GM18870 (cell line): Measurements from ENCODE around the gene MRPS34.

Experiments used
- ATAC-seq: cut with Tn5 transposase; IDR thresholded peaks from one replicate; pipeline ENCODE4 v1.9.1; 2021; ENCODE audit warnings: moderate library complexity; ENCODE audit not compliant: unreplicated experiment

Gene MRPS34

GRCh38 chr16:1731603-1732002 lies 41.3 kb downstream of the MRPS34 start:
- no peak for ATAC-seq

GRCh38 chr16:1731073-1731472 lies 41.9 kb downstream of the MRPS34 start:
- ATAC-seq = no peak

- no peak for ATAC-seq
Observed at GRCh38 chr16:1729445-1729844, 43.5 kb downstream of the MRPS34 start.

- no peak for ATAC-seq
Observed at GRCh38 chr16:1729026-1729425, 43.9 kb downstream of the MRPS34 start.

GRCh38 chr16:1727651-1728624 lies 45.0 kb downstream of the MRPS34 start:
- ATAC-seq = no peak

GRCh38 chr16:1726661-1727502 lies 46.1 kb downstream of the MRPS34 start:
- ATAC-seq = no peak

GRCh38 chr16:1724491-1724890 lies 48.4 kb downstream of the MRPS34 start:
- no peak for ATAC-seq

- no peak for ATAC-seq
Observed at GRCh38 chr16:1723450-1724147, 49.3 kb downstream of the MRPS34 start.
